Smooth muscle cell (in vitro differentiated cells): ENCODE measurements around the gene PPP3CB. TPM values are rescaled to one million over a fixed set of nuclear protein-coding genes. Genes with fewer than 3 reads are reported as not detected.
A peak's percentile ranks its signal among the peaks of the same experiment; 100 is the strongest.

Experiments
- DNase-seq: peaks from one replicate; lab custom pipeline; 2025; ENCODE audit not compliant: unreplicated experiment; lab: John Stamatoyannopoulos, UW
- H2AFZ ChIP-seq: fragments of 200-600 bp; sonication (generic); 2 replicates; pipeline ENCODE4 v1.6.0; 2016; ENCODE audit warnings: antibody characterized with exemption, low read depth, mild to moderate bottlenecking
- H3F3A ChIP-seq: fragments of 200-600 bp; sonication (generic); 2 replicates; pipeline ENCODE4 v1.6.0; 2017; ENCODE audit warnings: antibody characterized with exemption, low read depth
- H3K27ac ChIP-seq: fragments of 200-600 bp; sonication (generic); 2 replicates; pipeline ENCODE4 v1.5.1; 2016; ENCODE audit warnings: low read depth, mild to moderate bottlenecking
- H3K27me3 ChIP-seq: fragments of 200-600 bp; sonication (generic); 2 replicates; pipeline ENCODE4 v1.6.1; 2016; ENCODE audit warnings: low read depth, mild to moderate bottlenecking
- H3K36me3 ChIP-seq: fragments of 200-600 bp; sonication (generic); 2 replicates; pipeline ENCODE4 v1.5.1; 2016; ENCODE audit warnings: low read depth
- H3K4me1 ChIP-seq: fragments of 200-600 bp; sonication (generic); 2 replicates; pipeline ENCODE4 v1.5.1; 2016; ENCODE audit warnings: low read depth
- H3K4me2 ChIP-seq: fragments of 200-600 bp; sonication (generic); 2 replicates; pipeline ENCODE4 v1.6.0; 2016; ENCODE audit warnings: mild to moderate bottlenecking
- H3K4me3 ChIP-seq: fragments of 200-600 bp; sonication (generic); 2 replicates; pipeline ENCODE4 v1.5.1; 2016; ENCODE audit warnings: mild to moderate bottlenecking
- H3K79me2 ChIP-seq: fragments of 200-600 bp; sonication (generic); 2 replicates; pipeline ENCODE4 v1.6.0; 2016; ENCODE audit warnings: low read depth, mild to moderate bottlenecking
- H3K9ac ChIP-seq: fragments of 200-600 bp; sonication (generic); 2 replicates; pipeline ENCODE4 v1.6.0; 2016; ENCODE audit warnings: low read depth
- H3K9me3 ChIP-seq: fragments of 200-600 bp; sonication (generic); replicated peaks from 2 replicates; pipeline ENCODE4 v1.5.1; 2016; ENCODE audit warnings: low read depth
- H4K20me1 ChIP-seq: fragments of 200-600 bp; sonication (generic); 2 replicates; pipeline ENCODE4 v1.6.0; 2016; ENCODE audit warnings: low read depth
- CTCF ChIP-seq: fragments of 200-600 bp; sonication (generic); IDR thresholded peaks from 2 replicates; pipeline ENCODE4 v1.5.1; 2017; ENCODE audit warnings: borderline replicate concordance, mild to moderate bottlenecking, antibody characterized with exemption; ENCODE audit not compliant: insufficient read depth, poor library complexity, severe bottlenecking
- WGBS: methylation state at CpG from one replicate; pipeline ENCODE4 v1.1.7; 2016; ENCODE audit warnings: low lambda C conversion rate; 5-methylcytosine and 5-hydroxymethylcytosine counted together
- polyA plus RNA-seq: library from polyadenylated mRNA; unstranded; fragments of >200 nt; fragmentation: Nextera tagmentation; extraction: Ambion mirVana; gene quantifications from 2 replicates; pipeline ENCODE4 v1.2.1, GENCODE V29; 2016
- total RNA-seq: library from RNA; depleted of rRNA; stranded (reverse); fragments of >200 nt; gene quantifications from 2 replicates; pipeline ENCODE4 v1.2.3, GENCODE V29; 2014

PPP3CB gene
- total and polyA plus RNA-seq, 2 experiments from 2014 or later, result 14.9 to 61.9 TPM

GRCh38 chr10:73497623-73498022 is 1.8 kb upstream of the PPP3CB start:
- Histone ChIP-seq H3K36me3 (no peaks in the 10 kb centered on the region), H3K79me2 (peaks cover 27% of the 10 kb centered on the region), H2AFZ (no peak overlapping the region), H3K4me2 (no peak overlapping the region), H3K9me3 (no peaks in the 10 kb centered on the region), H4K20me1 (peaks cover 17% of the 10 kb centered on the region), H3F3A (peaks cover 8% of the 10 kb centered on the region), H3K27me3 (no peaks in the 10 kb centered on the region), H3K4me1 (peaks cover 22% of the 10 kb centered on the region), H3K4me3 (no peak overlapping the region), H3K9ac (no peak overlapping the region), H3K27ac (no peak overlapping the region)
- DNase-seq, result no peak
- WGBS, result 94% methylated on average over 2 of the region's 2 CpGs
- no peak for TF ChIP-seq CTCF

DNA sequence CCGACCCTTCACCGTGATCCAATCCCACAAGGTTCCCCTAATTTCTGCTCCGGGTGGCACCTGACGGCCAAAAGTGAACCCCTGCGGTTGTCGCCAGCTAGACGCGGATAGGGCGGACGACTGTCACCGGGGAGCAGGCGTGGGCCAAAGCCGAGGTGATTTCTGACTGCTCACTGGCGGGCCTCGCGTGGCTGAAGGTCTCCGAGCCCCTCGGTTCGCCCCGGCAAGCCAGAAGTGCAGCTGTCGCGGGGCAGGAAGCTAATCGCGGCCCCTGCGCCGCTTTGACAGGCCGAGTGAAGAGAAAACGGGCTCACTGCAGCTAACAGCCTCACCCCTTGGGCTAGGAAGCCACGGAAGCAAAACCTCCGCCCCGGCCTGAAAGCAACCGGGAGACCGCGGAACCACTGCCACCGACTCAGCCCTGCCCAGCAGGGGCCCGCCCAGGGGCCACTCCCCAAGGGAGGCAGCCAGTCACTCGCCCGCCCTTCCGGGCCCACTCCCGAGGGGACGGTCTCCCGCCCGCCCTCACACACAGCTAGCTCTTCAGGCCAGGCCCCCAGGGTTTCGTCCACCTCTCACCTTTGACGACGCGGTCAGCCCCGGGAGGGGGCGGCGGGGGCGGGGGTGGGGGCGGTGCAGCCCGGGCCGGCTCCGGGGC is 469 bp downstream of the PPP3CB start:
- Histone ChIP-seq H3K27me3 (no peaks in the 10 kb centered on the region), H3K9me3 (no peaks in the 10 kb centered on the region), H3F3A (peaks cover 8% of the 10 kb centered on the region), H3K4me3 (peak overlapping the region; percentile 98), H3K4me2 (peak overlapping the region; percentile 99), H3K36me3 (no peaks in the 10 kb centered on the region), H2AFZ (peak overlapping the region; percentile 87), H3K9ac (peak overlapping the region; percentile 96), H4K20me1 (peaks cover 38% of the 10 kb centered on the region), H3K4me1 (peaks cover 22% of the 10 kb centered on the region), H3K79me2 (peaks cover 50% of the 10 kb centered on the region), H3K27ac (peak overlapping the region; percentile 94)
- 2% methylated on average over 38 of the region's 55 CpGs for WGBS
- TF ChIP-seq CTCF, result no peak
- DNase-seq, result peak; percentile 85

- Histone ChIP-seq H3K79me2 (peaks cover 55% of the 10 kb centered on the region), H3K4me1 (peaks cover 22% of the 10 kb centered on the region), H3K9me3 (no peaks in the 10 kb centered on the region), H3K36me3 (no peaks in the 10 kb centered on the region), H3K9ac (peak overlapping the region; percentile 96), H3F3A (peaks cover 8% of the 10 kb centered on the region), H3K4me2 (peak overlapping the region; percentile 99), H3K27ac (peak overlapping the region; percentile 94), H3K27me3 (no peaks in the 10 kb centered on the region), H3K4me3 (peak overlapping the region; percentile 98), H4K20me1 (peaks cover 43% of the 10 kb centered on the region), H2AFZ (peak overlapping the region; percentile 87)
- no peak for TF ChIP-seq CTCF
- 0% methylated on average over 2 of the region's 2 CpGs for WGBS
- DNase-seq, result no peak
These were observed 973 bp downstream of the PPP3CB start for GRCh38 chr10:73494877-73495225.

DNA sequence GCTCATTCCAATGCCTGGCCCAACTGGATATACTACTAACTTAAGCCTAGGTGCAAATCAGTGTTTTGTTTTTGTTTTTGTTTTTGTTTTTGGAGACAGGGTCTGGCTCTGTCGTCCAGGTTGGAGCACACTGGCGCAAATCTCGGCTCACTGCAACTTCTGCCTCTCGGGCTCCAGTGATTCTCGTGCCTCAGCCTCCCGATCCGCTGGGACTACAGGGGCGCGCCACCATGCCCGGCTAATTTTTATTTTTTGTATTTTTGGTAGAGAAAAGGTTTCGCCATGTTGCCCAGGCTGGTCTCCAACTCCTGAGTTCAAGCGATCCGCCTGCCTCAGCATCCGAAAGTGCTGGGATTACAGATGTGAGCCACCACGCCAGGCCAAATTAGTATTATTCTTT is 1.6 kb downstream of the PPP3CB start:
- Histone ChIP-seq H3K27ac (peak overlapping the region; percentile 94), H3K9me3 (no peaks in the 10 kb centered on the region), H3K4me3 (peak overlapping the region; percentile 98), H3K9ac (no peak overlapping the region), H3K4me2 (peak overlapping the region; percentile 99), H2AFZ (no peak overlapping the region), H3F3A (peaks cover 8% of the 10 kb centered on the region), H3K36me3 (no peaks in the 10 kb centered on the region), H3K27me3 (no peaks in the 10 kb centered on the region), H4K20me1 (peaks cover 50% of the 10 kb centered on the region), H3K79me2 (peaks cover 61% of the 10 kb centered on the region), H3K4me1 (peaks cover 22% of the 10 kb centered on the region)
- DNase-seq, result no peak
- no peak for TF ChIP-seq CTCF
- 95% methylated on average over 15 of the region's 15 CpGs for WGBS
